ENCODE results near the gene CNTFR. TPM values are rescaled to one million over a fixed set of nuclear protein-coding genes. Genes with fewer than 3 reads are reported as not detected.
"Not testable (repeated sequence)": the region's sequence is repeated elsewhere in the genome, so short reads cannot be mapped to it uniquely, and the experiment has no call there.

Gene CNTFR, protein sequence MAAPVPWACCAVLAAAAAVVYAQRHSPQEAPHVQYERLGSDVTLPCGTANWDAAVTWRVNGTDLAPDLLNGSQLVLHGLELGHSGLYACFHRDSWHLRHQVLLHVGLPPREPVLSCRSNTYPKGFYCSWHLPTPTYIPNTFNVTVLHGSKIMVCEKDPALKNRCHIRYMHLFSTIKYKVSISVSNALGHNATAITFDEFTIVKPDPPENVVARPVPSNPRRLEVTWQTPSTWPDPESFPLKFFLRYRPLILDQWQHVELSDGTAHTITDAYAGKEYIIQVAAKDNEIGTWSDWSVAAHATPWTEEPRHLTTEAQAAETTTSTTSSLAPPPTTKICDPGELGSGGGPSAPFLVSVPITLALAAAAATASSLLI
- total RNA-seq (10 to 100 TPM in 5 of 7 donors, 1 to 10 TPM in 2; 6.6 to 46.8 (median 26.3) TPM), polyA plus RNA-seq (1 to 10 TPM; 2.8 to 7.7 (median 3.1) TPM)
- long read RNA-seq, donor 1, partial matches to known transcripts: 5 of 10 reads
- long read RNA-seq, donor 1, other reads (novel, unspliced or antisense): 0 of 10 reads
- long read RNA-seq, donor 2, partial matches to known transcripts: 0 of 2 reads
- long read RNA-seq, donor 2, other reads (novel, unspliced or antisense): 0 of 2 reads

GRCh38 chr9:34589636-34590380, at the start of gene CNTFR:
Gene CNTFR (minus strand): TSS chr9:34589724. CDS start chr9:34568981, 20,743 bp downstream.
- no peaks in the 10 kb centered on the region for H3K36me3 ChIP-seq
- peak within 1 kb of the TSS in 7 of 8 donors; percentile 29 to 72 (median 59) for H3K27ac ChIP-seq
- DNase-seq: peak; percentile 66
- H3K4me3 ChIP-seq: peak within 1 kb of the TSS; percentile 27 to 72 (median 48)
- H3K4me1 ChIP-seq: peaks cover 22 to 70% (median 43%) of the 10 kb centered on the region in 6 donors
- no peaks in the 10 kb centered on the region for H3K9me3 ChIP-seq
- intact Hi-C loops (cut with DNase I; ENCODE audit: low total_unique reads): loop anchor here (5.0 to 10.0 kb wide), 3 partner anchors 43 to 258 kb away; no protein-coding TSS in a partner anchor
- peaks cover 0 to 98% (median 70%) of the 10 kb centered on the region in 7 donors for H3K27me3 ChIP-seq (replicated peaks in 1 of 7)
- WGBS, 5 donors: 1 to 3% (median 1%) methylated on average over 54 to 104 of the region's 104 CpGs
- TF ChIP-seq POLR2A (IDR thresholded peaks at IDR 0.05): no peak
- peak in 1 of 3 donors; percentile 52 for TF ChIP-seq POLR2AphosphoS5 (IDR thresholded peaks at IDR 0.05)

DNA sequence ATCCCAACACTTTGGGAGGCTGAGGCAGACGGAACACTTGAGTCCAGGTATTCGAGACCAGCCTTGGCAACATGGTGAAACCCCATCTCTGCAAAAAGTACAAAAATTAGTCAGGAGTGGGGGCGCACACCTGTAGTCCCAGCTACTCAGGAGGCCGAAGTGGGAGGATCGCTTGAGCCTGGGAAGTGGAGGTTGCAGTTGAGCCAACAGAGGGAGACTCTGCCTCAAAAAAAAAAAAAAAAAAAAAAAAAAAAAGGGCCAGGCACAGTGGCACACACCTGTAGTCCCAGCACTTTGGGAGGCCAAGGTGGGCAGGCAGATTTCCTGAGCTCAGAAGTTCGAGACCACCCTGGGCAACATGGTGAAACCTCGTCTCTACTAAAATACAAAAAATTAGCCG, 49.8 kb upstream of the CNTFR start:
- H3K4me3 ChIP-seq; intact Hi-C loops (cut with DNase I; ENCODE audit: low total_unique reads); H3K27me3 ChIP-seq (replicated peaks in 1 of 7); DNase-seq; H3K27ac ChIP-seq; H3K9me3 ChIP-seq: not testable (repeated sequence)
- peaks cover 0 to 13% (median 3%) of the 10 kb centered on the region in 6 donors for H3K36me3 ChIP-seq
- 85 to 95% (median 89%) methylated on average over 8 of the region's 8 CpGs for WGBS, 5 donors
- H3K4me1 ChIP-seq: peaks cover 0 to 41% (median 33%) of the 10 kb centered on the region in 6 donors

DNA sequence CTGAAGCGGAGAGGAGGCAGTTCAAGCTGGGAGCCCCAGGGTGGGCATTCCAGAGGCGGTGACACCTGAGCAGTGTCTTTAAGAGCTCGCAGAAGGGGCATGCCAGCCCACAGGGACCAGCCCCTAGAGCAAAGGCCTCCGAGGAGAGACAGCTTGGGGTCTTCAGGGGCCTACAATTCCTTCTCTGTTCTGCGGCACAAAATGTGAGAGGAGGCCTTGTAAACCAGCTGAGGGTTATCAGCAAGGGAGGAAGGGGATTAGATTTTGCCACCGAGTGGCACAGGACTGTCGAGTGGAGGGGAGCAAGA, 48.6 kb upstream of the CNTFR start:
- H3K4me1 ChIP-seq: peaks cover 0 to 49% (median 37%) of the 10 kb centered on the region in 6 donors
- H3K4me3 ChIP-seq: peak overlapping the region; percentile 66 to 95 (median 72)
- TF ChIP-seq POLR2A (IDR thresholded peaks at IDR 0.05) (no peak), CTCF (IDR thresholded peaks at IDR 0.05 in 8 of 11, conservative IDR thresholded peaks at IDR 0.05 in 3 of 11) (no peak), POLR2AphosphoS5 (IDR thresholded peaks at IDR 0.05) (no peak)
- peak overlapping the region; percentile 80 to 95 (median 90) for H3K27ac ChIP-seq
- intact Hi-C loops (cut with DNase I; ENCODE audit: low total_unique reads): no loop called here
- H3K27me3 ChIP-seq (replicated peaks in 1 of 7): no peaks in the 10 kb centered on the region
- peaks cover 0 to 13% (median 3%) of the 10 kb centered on the region in 6 donors for H3K36me3 ChIP-seq
- 21 to 38% (median 22%) methylated on average over 7 of the region's 7 CpGs for WGBS, 5 donors
- no peak for DNase-seq
- no peaks in the 10 kb centered on the region for H3K9me3 ChIP-seq

DNA sequence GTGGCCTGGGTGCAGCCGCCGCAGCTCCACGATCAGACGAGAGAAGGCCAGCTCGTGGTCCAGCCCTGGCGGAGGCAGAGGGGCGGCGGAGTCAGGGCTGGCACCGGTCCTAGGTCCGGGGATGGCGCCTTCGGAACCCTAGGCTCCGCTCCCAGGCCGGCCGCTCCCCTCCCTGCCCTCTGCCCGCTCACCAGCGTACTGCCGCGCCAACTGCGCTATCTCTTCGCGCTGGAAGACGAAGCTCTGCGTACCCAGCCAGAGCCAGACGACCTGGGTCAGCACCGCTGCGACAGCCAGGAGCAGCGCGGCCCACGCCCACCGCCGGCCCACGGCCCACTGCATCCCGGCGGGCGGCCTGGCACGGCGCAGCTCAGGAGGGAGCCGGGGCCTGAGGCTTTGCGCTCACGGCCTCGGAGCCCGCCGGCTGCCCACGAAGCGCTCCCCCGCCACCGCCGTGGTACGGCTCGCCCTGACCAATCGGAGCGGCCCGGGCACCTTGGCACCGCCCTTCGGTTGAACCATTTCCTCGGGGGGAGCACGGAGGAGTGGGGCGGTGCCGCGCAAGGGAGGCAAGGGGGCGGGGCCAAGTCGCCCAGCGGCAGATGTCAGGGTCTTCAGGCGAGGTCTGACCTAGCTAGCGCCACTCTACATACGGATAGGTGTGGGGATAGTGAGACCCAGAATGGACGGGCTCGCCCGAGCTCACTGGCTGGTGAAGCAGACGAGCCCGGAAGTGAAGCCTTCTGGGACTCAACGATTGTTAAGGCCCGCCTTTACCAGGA, 48.0 kb upstream of the CNTFR start, which contains the start of gene SIGMAR1:
TSS of gene SIGMAR1 (minus strand) at position 432 of the 782 bp plus-strand sequence. CDS start at position 342, 90 bp downstream.
- WGBS, 5 donors: 0 to 1% (median 1%) methylated on average over 32 to 74 of the region's 74 CpGs
- intact Hi-C loops (cut with DNase I; ENCODE audit: low total_unique reads): no loop called here

More for the DNA sequence above, 48.0 kb upstream of the CNTFR start, which contains the start of gene SIGMAR1:
- TF ChIP-seq POLR2A (IDR thresholded peaks at IDR 0.05): peak in 1 of 3 donors; percentile 72
- TF ChIP-seq POLR2AphosphoS5 (IDR thresholded peaks at IDR 0.05): peak; percentile 93 to 95 (median 95)
- TF ChIP-seq CTCF (IDR thresholded peaks at IDR 0.05 in 8 of 11, conservative IDR thresholded peaks at IDR 0.05 in 3 of 11): peak in 7 of 11 experiments; percentile 7 to 20 (median 16)
- DNase-seq: peak; percentile 98
- H3K4me1 ChIP-seq: peaks cover 0 to 49% (median 37%) of the 10 kb centered on the region in 6 donors
- H3K4me3 ChIP-seq: peak within 1 kb of the TSS; percentile 66 to 95 (median 72)
- H3K27me3 ChIP-seq (replicated peaks in 1 of 7): no peaks in the 10 kb centered on the region
- peak within 1 kb of the TSS; percentile 80 to 95 (median 90) for H3K27ac ChIP-seq
- H3K36me3 ChIP-seq: peaks cover 0 to 13% (median 3%) of the 10 kb centered on the region in 6 donors
- H3K9me3 ChIP-seq: no peaks in the 10 kb centered on the region
